ENCODE results near the gene OSCP1.

Gene OSCP1

DNA sequence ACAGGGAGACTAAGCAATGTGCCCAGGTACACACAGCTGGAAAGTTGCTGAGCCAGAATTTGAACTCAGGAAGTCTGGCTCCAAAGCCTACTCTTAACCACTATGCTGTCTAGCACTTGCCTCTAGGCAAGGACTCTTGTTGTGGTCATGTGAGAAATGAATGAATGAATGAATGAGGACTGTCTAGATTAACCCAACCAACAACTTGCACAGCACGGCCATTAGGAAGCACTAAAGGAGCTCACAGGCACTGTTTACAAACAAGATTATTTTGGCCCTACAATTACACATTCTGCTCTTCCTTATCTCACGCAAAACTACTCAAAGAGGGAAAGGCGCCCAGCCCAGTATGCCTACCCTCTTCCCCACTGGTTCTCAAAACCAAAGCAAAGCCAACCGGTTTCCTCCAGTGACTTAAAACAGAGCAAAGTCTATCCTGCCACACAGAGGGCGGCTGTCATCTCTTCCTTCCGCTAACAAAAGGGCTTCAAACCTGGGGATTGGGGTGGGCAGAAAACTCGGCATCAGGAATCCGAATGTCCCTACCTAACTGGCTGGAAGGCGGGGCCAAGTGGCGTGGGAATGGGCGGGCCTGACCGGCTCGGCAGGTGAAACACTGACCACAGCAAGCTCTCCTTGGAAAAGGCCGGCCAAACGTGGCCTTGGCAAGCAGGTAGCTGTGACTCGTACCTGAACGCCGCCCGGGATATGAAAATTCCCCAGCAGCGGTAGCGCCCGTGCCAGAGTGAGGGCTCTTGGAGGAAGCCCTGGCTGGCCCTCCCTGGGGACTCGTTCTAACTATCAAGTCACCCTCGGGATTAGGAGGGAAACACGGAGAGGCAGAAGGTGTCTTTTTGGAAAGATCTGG, 65.5 kb downstream of the OSCP1 start:
- no peak for TF ChIP-seq CTCF (IDR thresholded peaks at IDR 0.05; ENCODE audit: low read depth, low read length, missing control alignments)
- DNase-seq (ENCODE audit: low read depth), result no peak

GRCh38 chr1:36383240-36383639, 67.0 kb downstream of the OSCP1 start:
- no peak overlapping the region for H3K4me3 ChIP-seq (ENCODE audit: low read depth, low read length)
- DNase-seq (ENCODE audit: low read depth), result no peak
- no peak for TF ChIP-seq CTCF (IDR thresholded peaks at IDR 0.05; ENCODE audit: low read depth, low read length, missing control alignments)

More for the DNA sequence above, 65.5 kb downstream of the OSCP1 start:
- peak overlapping the region; percentile 60 for H3K4me3 ChIP-seq (ENCODE audit: low read depth, low read length)

DNA sequence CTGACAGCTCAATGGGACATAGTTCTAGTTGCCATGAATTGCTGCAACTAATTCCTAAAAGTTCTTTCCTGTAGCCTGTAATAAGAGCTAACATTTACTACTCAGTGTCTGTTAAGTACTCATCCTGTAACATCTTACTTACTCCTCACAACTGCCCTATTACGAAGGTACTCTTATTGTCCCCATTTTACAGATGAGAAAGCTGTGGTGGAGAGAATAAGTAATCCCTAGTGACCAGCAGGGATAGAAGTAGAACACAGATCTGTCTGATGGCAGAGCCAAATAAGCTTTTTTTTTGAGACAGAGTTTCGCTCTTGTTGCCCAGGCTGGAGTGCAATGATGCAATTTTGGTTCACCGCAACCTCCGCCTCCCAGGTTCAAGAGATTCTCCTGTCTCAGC, 67.6 kb downstream of the OSCP1 start:
- DNase-seq (ENCODE audit: low read depth), result no peak
- TF ChIP-seq CTCF (IDR thresholded peaks at IDR 0.05; ENCODE audit: low read depth, low read length, missing control alignments), result no peak
- H3K4me3 ChIP-seq (ENCODE audit: low read depth, low read length), result no peak overlapping the region

- no peak for DNase-seq (ENCODE audit: low read depth)
- no peak for TF ChIP-seq CTCF (IDR thresholded peaks at IDR 0.05; ENCODE audit: low read depth, low read length, missing control alignments)
- H3K4me3 ChIP-seq (ENCODE audit: low read depth, low read length), result no peak overlapping the region
Observed at GRCh38 chr1:36382231-36382630, 68.0 kb downstream of the OSCP1 start.

DNA sequence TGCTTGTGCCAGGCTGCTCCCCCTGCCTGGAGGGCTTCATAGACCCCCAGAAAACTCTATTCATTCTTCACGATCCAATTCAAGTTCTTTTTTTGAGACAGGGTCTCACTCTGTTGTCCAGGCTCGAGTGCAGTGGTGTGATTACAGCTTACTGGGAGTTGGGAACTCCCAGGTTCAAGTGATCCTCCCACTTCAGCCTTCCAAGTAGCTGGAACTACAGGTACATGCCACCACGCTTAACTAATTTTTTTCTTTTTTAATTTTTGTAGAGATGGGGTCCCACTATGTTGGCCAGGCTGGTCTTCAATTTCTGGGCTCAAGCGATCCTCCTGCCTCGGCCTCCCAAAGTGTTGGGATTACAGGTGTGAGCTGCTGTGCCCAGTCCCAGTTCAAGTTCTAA, 68.8 kb downstream of the OSCP1 start:
- no peak for TF ChIP-seq CTCF (IDR thresholded peaks at IDR 0.05; ENCODE audit: low read depth, low read length, missing control alignments)

DNA sequence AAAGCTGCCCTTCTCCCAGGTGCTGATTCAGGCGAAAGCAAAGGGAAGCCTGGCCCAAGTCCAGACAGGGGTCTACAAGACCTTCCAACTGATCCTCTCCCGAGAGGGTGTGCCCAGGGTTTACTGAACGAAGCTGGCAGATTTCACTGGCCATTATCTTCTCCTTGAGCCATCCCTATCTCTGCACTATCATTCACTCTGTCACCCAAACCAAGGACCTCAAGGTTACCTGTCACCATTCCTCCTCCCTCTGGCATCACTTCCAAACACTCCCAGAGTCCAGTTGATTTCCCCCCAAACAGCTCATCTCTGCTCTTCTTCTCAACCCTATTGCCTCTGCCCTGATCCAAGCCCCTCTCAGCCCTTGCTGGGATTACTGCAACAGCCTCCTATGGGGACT, 69.5 kb downstream of the OSCP1 start:
- TF ChIP-seq CTCF (IDR thresholded peaks at IDR 0.05; ENCODE audit: low read depth, low read length, missing control alignments), result no peak
- DNase-seq (ENCODE audit: low read depth), result no peak
- no peak overlapping the region for H3K4me3 ChIP-seq (ENCODE audit: low read depth, low read length)

More for the DNA sequence above, 68.8 kb downstream of the OSCP1 start:
- no peak for DNase-seq (ENCODE audit: low read depth)
- no peak overlapping the region for H3K4me3 ChIP-seq (ENCODE audit: low read depth, low read length)

- no peak overlapping the region for H3K4me3 ChIP-seq (ENCODE audit: low read depth, low read length)
Observed at GRCh38 chr1:36380143-36380619, 70.1 kb downstream of the OSCP1 start.

More at GRCh38 chr1:36380143-36380619, 70.1 kb downstream of the OSCP1 start:
- no peak for TF ChIP-seq CTCF (IDR thresholded peaks at IDR 0.05; ENCODE audit: low read depth, low read length, missing control alignments)
- no peak for DNase-seq (ENCODE audit: low read depth)
